NCI-H526 (cell line): Measurements from ENCODE around the gene ACAD10.
"Not testable (repeated sequence)": the region's sequence is repeated elsewhere in the genome, so short reads cannot be mapped to it uniquely, and the experiment has no call there.

Experiments used
- DNase-seq, 2 experiments: peaks; one replicate each; lab custom pipeline; 2025; lab: John Stamatoyannopoulos, UW

Gene ACAD10

DNA sequence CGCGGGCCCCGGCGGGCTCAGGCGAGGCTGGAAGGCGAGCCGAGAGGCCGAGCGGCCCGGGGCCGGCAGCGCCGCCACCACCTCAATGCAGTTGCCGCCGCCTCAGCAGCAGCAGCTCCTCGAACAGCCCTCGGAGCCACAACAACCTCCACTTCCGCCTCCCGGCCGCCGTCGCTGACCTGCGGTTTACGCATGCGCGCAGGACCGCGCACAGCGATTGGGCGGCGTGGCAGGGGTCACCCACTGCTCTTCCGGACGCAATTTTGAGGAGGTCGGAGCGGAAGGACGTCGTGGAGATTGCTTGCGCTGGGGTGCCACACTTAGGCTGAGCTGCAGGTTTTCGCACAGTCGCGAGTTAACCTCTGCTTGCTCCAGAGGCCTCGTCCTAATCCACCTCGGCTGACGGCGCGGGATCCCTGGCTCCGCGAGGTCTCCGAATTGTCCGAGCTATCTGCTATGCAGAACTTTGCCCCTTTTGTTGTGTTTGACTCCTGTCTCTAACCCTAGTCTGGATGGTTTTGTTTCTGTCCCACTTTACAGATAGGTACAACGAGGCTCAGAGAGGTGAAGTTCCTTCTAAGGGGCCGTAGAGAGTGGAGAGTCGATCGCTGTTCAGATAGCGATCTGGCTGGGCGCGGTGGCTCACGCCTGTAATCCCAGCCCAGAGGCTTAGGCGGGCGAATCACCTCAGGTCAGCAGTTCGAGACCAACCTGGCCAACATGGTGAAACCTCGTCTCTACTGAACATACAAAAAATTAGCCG, at the start of gene ACAD10, which contains the start of gene BRAP:
Gene ACAD10 (plus strand): TSS at position 243 of the 763 bp plus-strand sequence. CDS start 6,657 bp downstream, outside the sequence.
Gene BRAP (minus strand): TSS at position 146 of the 763 bp plus-strand sequence. CDS start 164 bp downstream, outside the sequence.
- peak; percentile 76 to 94 for DNase-seq

DNA sequence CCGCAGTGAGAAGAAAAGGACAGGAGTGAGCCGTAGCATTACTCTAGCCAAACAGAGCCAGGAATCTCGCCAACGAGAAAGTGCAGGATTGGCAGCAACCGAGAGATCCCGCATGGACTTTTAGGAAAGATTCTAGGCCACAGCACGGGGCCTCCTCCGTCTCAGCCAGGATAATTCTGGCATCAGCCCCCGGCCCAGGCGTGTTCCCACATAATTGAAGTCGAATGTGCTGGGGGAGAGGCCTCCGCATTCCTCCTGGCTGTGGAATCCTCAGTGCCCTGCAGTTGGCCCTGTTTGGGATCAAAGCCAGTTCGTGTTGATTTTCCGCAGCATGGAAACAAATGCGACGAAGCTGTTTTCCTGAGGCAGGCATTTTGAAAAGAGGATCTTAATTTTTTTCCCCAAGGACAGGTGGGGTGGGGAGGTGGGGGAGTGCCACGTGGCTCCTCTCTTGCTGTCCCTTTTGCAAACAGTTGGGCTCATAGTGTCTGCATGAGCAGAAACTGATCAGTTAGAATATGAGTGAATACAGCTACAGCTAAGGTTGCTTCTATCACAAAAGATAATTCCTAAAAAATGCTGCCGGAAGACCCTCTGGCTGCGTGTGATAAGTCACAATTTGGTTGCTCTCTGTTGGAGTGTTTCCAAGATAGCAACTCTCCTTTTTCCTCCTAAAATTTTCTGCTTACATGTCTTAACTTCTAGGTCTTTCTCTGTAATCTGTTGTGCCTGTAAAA, 49.5 kb upstream of the ACAD10 start:
- no peak for DNase-seq

GRCh38 chr12:111638556-111638955, 47.3 kb upstream of the ACAD10 start:
- no peak for DNase-seq

DNA sequence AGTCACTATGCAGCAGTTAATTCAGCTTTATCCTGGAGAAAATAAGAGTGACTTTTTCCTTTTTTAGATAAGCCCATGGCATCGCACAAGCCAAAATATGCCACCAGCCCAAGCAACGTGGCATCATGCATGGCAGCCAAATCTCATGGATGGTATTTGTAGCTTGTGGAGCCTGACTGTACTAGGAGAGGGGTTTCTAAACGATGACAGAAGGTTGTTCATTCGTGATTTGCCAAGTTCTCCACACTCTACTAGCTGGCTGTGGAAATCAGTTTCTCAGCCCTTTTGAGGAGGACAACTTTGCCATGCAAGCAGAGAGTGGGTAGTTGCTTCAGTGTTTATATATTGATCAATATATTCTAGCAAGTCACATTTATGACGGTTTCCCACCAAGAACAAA, 45.3 kb upstream of the ACAD10 start:
- DNase-seq: no peak

GRCh38 chr12:111642681-111643426, 43.0 kb upstream of the ACAD10 start:
- no peak for DNase-seq

- no peak for DNase-seq
Measured at GRCh38 chr12:111643427-111643826, 42.4 kb upstream of the ACAD10 start.

GRCh38 chr12:111645433-111645832, 40.4 kb upstream of the ACAD10 start:
- no peak for DNase-seq

DNA sequence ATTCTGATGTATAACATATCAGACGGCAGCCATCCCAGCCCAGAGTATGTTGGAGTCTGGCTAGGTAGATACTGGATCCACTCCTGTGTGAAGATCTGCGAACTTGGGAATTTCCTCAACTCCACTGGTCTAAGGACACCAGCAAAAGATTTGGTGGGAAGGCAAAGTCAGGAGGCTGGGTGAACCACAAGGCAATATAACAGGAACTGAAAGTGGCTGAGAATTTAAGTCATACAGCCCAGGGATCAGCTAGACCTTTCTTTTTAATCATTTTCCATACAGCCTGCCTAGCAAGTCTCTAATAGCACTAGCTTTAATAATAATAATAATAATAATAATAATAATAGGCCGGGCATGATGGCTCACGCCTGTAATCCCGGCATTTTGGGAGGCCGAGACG, 34.9 kb upstream of the ACAD10 start:
- DNase-seq: no peak

GRCh38 chr12:111652530-111652929, 33.3 kb upstream of the ACAD10 start:
- DNase-seq: not testable (repeated sequence)

- no peak for DNase-seq
Measured at GRCh38 chr12:111653596-111653995, 32.3 kb upstream of the ACAD10 start.

DNA sequence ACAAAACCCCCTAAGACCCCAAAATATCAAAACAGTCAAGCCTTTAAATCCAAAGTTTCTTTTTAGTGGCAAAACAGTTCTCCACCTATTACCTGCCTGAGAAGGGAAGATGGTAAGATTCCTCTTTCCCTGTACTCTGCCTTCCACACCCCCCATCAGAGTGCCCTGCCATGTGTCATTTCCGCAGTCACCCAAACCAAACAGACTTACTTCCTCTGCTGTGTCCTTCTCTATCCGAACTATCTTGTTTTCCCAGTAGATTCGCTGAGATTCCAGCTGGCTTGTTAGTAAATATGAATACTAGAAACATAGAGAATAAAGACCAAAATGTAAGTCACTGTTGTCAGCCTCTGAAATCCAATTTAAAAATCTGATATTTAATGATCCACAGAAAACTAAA, 30.5 kb upstream of the ACAD10 start:
- DNase-seq: no peak

DNA sequence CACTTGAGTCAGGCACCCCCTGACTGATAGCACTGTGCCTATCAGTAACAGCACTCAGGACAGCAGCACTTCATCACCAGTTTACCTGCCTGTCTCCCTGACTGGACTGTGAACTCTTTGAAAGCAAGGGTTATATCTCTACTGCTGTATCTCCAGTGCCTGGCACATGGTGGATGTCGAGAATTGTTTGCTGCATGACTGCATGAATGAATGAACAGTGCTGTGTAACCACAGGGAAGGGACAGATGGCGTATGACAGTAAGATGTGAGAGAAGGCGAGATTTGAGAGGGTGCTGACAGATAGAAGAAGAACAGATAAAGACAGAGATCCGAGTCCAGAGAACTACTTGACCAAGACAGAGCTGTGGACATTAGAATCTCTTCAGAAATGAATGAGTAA, 29.8 kb upstream of the ACAD10 start:
- DNase-seq: no peak

- no peak for DNase-seq
Measured at GRCh38 chr12:111664499-111664898, 21.4 kb upstream of the ACAD10 start.

DNA sequence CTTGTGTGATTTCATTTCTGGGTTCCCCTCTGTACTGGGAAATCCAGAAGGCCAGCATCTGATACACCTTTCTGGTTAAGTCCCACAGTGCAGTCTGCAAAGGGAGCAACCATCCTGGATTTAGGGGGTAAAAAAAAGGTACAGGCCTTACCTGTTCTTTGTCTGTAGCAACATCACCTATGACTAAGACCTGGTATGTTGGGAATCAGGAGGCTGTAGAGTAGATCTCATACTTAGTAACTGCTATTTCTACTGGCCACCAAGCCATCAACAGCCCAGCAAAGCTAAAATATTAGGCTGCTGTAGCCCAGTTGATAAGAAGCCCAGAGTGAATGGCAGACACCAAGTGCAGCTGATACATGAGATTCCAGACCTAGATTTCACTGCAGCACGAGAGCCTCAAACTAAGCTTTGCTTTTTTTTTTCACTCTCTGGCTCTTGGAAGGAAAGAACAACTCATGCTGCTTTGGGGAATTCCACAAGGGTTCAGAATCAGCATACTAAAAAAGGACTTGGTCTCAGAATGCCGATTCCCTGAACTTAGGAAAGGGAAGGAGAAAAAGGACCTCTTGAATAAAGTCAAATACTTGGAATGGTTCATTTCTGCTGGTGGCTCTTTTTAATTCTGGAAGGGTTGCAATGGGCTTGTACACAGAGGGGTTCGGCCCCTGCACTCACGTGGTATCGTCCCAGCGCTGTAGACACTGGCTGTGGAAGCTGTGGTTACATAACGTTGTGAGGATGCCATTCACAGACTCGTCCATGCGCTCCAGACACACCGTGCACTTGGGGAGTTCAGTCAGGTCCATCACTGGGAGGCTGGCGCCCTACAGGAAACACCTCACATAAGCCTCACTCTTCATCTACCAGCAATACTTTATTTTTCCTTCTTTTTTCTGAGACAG, 20.6 kb upstream of the ACAD10 start:
- no peak for DNase-seq

- DNase-seq: peak; percentile 2
Measured at GRCh38 chr12:111672822-111673381, 13.0 kb upstream of the ACAD10 start.

GRCh38 chr12:111673503-111673902, 12.3 kb upstream of the ACAD10 start:
- DNase-seq: peak in 1 of 2 experiments; percentile 42

DNA sequence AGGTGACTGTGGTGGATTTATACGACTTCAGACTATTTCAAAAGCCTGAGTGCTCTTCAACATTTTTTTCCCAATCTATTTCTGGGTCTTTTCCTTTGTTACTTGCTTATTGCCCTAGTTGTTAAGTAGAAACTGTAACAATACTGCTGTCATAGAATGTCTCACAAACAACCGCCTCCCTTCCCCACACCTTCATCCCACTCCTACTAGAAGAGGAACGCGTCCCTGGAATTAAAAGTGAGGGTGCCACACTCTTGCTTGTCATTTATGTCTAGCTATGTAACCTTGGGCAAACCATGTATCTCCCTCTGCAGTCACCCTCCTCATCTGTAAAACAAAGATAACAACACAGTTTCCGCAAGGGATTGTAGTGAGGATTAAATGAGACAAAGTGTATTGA, 8.7 kb upstream of the ACAD10 start:
- DNase-seq: no peak

DNA sequence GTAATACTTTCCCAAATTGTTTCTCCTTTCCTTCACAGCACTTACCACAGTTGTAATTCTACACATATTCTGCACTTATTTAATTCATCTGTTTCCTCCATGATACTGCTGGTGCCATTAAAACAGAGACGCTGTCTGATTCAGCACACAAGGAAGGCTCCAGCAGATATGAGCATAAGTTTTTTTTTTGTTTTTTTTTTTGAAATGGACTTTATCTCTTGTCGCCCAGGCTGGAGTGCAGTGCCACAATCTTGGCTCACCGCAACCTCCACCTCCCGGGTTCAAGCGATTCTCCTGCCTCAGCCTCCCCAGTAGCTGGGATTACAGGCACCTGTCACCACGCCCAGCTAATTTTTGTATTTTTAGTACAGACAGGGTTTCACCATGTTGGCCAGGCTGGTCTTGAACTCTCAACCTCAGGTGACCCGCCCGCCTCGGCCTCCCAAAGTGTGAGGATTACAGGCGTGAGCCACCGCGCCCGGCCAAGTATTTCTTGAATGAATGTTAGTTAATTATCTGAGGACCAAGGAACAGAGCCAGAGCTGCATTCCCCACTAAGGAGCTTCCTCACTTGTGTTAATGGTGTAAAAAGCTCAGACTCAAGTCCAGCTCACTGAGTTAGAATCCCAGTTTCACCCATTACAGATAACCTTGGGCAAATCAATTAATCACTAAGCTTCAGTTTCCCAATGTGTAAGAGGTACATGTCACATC, 1.2 kb upstream of the ACAD10 start:
- DNase-seq: not testable (repeated sequence)

- peak; percentile 7 to 46 for DNase-seq
Measured at GRCh38 chr12:111685322-111685810, 487 bp upstream of the ACAD10 start.

- no peak for DNase-seq
Measured at GRCh38 chr12:111686574-111687105, 787 bp downstream of the ACAD10 start.
